HEK293 (cell line): ENCODE data around the gene PTPRH.

Experiments used
- GFI1B ChIP-seq: fragments of 450-650 bp; formaldehyde crosslinking; IDR thresholded peaks from 2 replicates; pipeline ENCODE4 v1.5.1; 2016; ENCODE audit warnings: missing biosample characterization, missing genetic modification characterization
- KLF1 ChIP-seq: fragments of 450-650 bp; formaldehyde crosslinking; IDR thresholded peaks from 2 replicates; pipeline ENCODE4 v1.5.1; 2016; ENCODE audit warnings: missing biosample characterization, missing genetic modification characterization
- KLF8 ChIP-seq: fragments of 450-650 bp; formaldehyde crosslinking; IDR thresholded peaks from 2 replicates; pipeline ENCODE4 v1.5.1; 2016; ENCODE audit warnings: missing biosample characterization, missing genetic modification characterization
- MYNN ChIP-seq: fragments of 450-650 bp; formaldehyde crosslinking; IDR thresholded peaks from 2 replicates; pipeline ENCODE4 v1.5.1; 2016; ENCODE audit warnings: missing biosample characterization, missing genetic modification characterization, borderline replicate concordance
- OSR2 ChIP-seq: fragments of 450-650 bp; formaldehyde crosslinking; IDR thresholded peaks from 2 replicates; pipeline ENCODE4 v1.5.1; 2016; ENCODE audit warnings: missing biosample characterization, missing genetic modification characterization
- SP3 ChIP-seq: fragments of 450-650 bp; formaldehyde crosslinking; IDR thresholded peaks from 2 replicates; pipeline ENCODE4 v1.5.1; 2016; ENCODE audit warnings: missing biosample characterization, missing genetic modification characterization
- ZNF138 ChIP-seq: fragments of 450-650 bp; formaldehyde crosslinking; IDR thresholded peaks from 2 replicates; pipeline ENCODE4 v1.5.1; 2016; ENCODE audit warnings: missing biosample characterization, missing genetic modification characterization, borderline replicate concordance
- ZNF174 ChIP-seq: fragments of 450-650 bp; formaldehyde crosslinking; IDR thresholded peaks from 2 replicates; pipeline ENCODE4 v1.5.0; 2017; ENCODE audit warnings: missing biosample characterization, mild to moderate bottlenecking, missing genetic modification characterization
- ZNF311 ChIP-seq: fragments of 450-650 bp; formaldehyde crosslinking; IDR thresholded peaks from 2 replicates; pipeline ENCODE4 v1.5.1; 2017; ENCODE audit warnings: missing biosample characterization, missing genetic modification characterization, borderline replicate concordance
- ZNF391 ChIP-seq: fragments of 450-650 bp; formaldehyde crosslinking; IDR thresholded peaks from 2 replicates; pipeline ENCODE4 v1.5.1; 2016; ENCODE audit warnings: low read depth, missing biosample characterization, missing genetic modification characterization, borderline replicate concordance
- ZNF404 ChIP-seq: fragments of 450-650 bp; formaldehyde crosslinking; IDR thresholded peaks from 2 replicates; pipeline ENCODE4 v1.5.1; 2017; ENCODE audit warnings: missing biosample characterization, missing genetic modification characterization
- ZNF423 ChIP-seq: fragments of 450-650 bp; formaldehyde crosslinking; IDR thresholded peaks from 2 replicates; pipeline ENCODE4 v1.5.1; 2016; ENCODE audit warnings: missing biosample characterization, missing genetic modification characterization
- ZNF433 ChIP-seq: fragments of 450-650 bp; formaldehyde crosslinking; IDR thresholded peaks from 2 replicates; pipeline ENCODE4 v1.5.1; 2016; ENCODE audit warnings: missing biosample characterization, missing genetic modification characterization, low read depth
- ZNF501 ChIP-seq: fragments of 450-650 bp; formaldehyde crosslinking; IDR thresholded peaks from 2 replicates; pipeline ENCODE4 v1.5.1; 2016; ENCODE audit warnings: missing biosample characterization, missing genetic modification characterization
- ZNF558 ChIP-seq: fragments of 450-650 bp; formaldehyde crosslinking; IDR thresholded peaks from 2 replicates; pipeline ENCODE4 v1.5.1; 2016; ENCODE audit warnings: missing biosample characterization, missing genetic modification characterization
- ZNF654 ChIP-seq: fragments of 450-650 bp; formaldehyde crosslinking; IDR thresholded peaks from 2 replicates; pipeline ENCODE4 v1.5.1; 2016; ENCODE audit warnings: low read depth, missing biosample characterization, missing genetic modification characterization
- ZNF768 ChIP-seq: fragments of 450-650 bp; formaldehyde crosslinking; IDR thresholded peaks from 2 replicates; pipeline ENCODE4 v1.5.1; 2018; ENCODE audit warnings: missing biosample characterization, mild to moderate bottlenecking, missing genetic modification characterization
- TF ChIP-seq, protein P1 (sequence below): fragments of 450-650 bp; formaldehyde crosslinking; optimal IDR thresholded peaks from 2 replicates; pipeline ENCODE3; 2016; ENCODE audit warnings: missing biosample characterization, mild to moderate bottlenecking, missing genetic modification characterization
- TF ChIP-seq, protein P2 (sequence below): fragments of 450-650 bp; formaldehyde crosslinking; IDR thresholded peaks from 2 replicates; pipeline ENCODE4 v1.5.1; 2016; ENCODE audit warnings: missing biosample characterization, missing genetic modification characterization
- TF ChIP-seq, protein P3 (sequence below): fragments of 450-650 bp; formaldehyde crosslinking; IDR thresholded peaks from 2 replicates; pipeline ENCODE4 v1.5.1; 2017; ENCODE audit warnings: missing biosample characterization, missing genetic modification characterization
- TF ChIP-seq, protein P4 (sequence below): fragments of 450-650 bp; formaldehyde crosslinking; IDR thresholded peaks from 2 replicates; pipeline ENCODE4 v1.5.1; 2016; ENCODE audit warnings: missing biosample characterization, missing genetic modification characterization
- TF ChIP-seq, protein P5 (sequence below): fragments of 450-650 bp; formaldehyde crosslinking; IDR thresholded peaks from 2 replicates; pipeline ENCODE4 v1.5.1; 2016; ENCODE audit warnings: missing biosample characterization, missing genetic modification characterization, borderline replicate concordance
- TF ChIP-seq, protein P6 (sequence below): sonication (generic); formaldehyde crosslinking; IDR thresholded peaks from 2 replicates; pipeline ENCODE4 v1.8.1; 2022; ENCODE audit warnings: mild to moderate bottlenecking, moderate library complexity, missing genetic modification reagents
- TF ChIP-seq, protein P7 (sequence below): fragments of 450-650 bp; formaldehyde crosslinking; IDR thresholded peaks from 2 replicates; pipeline ENCODE4 v1.5.1; 2016; ENCODE audit warnings: missing biosample characterization, missing genetic modification characterization

The PTPRH gene

DNA sequence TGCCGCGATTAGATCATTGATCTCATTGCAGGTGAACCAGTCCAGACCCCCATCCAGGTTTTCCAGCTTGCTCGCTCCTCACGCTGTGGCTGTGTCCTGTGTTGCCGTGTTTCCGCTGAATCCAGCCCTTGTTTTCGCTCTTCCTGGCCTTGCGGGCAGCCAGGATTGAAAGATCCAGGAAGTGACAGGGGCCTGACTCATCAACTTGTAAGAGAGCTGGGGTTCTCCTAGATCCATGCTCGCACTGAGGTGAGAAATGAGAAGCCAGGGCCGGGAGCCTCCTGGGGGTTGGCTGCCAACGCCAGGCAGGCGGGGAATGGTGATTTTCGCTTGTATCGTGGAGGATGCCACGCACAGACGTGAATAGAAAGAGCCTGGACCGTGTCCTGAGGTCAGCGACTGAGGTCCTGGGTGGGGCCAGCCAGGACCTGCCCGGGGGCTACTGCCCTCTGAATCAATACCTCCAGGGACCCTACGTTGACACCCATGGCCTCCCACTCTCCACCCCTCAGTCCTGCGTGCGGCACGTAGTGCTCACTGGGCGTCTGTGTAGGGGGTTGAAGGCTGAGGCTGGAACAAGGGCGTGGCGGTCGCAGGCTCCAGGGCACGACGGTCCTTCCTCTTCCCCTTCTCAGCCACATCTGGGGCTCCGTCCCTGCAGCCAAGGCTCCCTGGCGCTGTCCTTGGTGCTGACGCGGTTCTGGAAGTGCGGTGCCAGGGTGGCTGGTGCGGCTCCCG lies 7.3 kb upstream of the PTPRH start (continued):
- TF ChIP-seq, protein P1, sequence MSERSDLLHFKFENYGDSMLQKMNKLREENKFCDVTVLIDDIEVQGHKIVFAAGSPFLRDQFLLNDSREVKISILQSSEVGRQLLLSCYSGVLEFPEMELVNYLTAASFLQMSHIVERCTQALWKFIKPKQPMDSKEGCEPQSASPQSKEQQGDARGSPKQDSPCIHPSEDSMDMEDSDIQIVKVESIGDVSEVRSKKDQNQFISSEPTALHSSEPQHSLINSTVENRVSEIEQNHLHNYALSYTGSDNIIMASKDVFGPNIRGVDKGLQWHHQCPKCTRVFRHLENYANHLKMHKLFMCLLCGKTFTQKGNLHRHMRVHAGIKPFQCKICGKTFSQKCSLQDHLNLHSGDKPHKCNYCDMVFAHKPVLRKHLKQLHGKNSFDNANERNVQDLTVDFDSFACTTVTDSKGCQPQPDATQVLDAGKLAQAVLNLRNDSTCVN (tag by site-specific recombination), result peak; percentile 29
- TF ChIP-seq MYNN (tag by site-specific recombination), result no peak
- peak; percentile 82 for TF ChIP-seq ZNF558
- no peak for TF ChIP-seq GFI1B (tag by site-specific recombination)
- TF ChIP-seq, protein P2, sequence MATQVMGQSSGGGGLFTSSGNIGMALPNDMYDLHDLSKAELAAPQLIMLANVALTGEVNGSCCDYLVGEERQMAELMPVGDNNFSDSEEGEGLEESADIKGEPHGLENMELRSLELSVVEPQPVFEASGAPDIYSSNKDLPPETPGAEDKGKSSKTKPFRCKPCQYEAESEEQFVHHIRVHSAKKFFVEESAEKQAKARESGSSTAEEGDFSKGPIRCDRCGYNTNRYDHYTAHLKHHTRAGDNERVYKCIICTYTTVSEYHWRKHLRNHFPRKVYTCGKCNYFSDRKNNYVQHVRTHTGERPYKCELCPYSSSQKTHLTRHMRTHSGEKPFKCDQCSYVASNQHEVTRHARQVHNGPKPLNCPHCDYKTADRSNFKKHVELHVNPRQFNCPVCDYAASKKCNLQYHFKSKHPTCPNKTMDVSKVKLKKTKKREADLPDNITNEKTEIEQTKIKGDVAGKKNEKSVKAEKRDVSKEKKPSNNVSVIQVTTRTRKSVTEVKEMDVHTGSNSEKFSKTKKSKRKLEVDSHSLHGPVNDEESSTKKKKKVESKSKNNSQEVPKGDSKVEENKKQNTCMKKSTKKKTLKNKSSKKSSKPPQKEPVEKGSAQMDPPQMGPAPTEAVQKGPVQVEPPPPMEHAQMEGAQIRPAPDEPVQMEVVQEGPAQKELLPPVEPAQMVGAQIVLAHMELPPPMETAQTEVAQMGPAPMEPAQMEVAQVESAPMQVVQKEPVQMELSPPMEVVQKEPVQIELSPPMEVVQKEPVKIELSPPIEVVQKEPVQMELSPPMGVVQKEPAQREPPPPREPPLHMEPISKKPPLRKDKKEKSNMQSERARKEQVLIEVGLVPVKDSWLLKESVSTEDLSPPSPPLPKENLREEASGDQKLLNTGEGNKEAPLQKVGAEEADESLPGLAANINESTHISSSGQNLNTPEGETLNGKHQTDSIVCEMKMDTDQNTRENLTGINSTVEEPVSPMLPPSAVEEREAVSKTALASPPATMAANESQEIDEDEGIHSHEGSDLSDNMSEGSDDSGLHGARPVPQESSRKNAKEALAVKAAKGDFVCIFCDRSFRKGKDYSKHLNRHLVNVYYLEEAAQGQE, result peak; percentile 99
- no peak for TF ChIP-seq OSR2 (tag by site-specific recombination)
- TF ChIP-seq, protein P3, sequence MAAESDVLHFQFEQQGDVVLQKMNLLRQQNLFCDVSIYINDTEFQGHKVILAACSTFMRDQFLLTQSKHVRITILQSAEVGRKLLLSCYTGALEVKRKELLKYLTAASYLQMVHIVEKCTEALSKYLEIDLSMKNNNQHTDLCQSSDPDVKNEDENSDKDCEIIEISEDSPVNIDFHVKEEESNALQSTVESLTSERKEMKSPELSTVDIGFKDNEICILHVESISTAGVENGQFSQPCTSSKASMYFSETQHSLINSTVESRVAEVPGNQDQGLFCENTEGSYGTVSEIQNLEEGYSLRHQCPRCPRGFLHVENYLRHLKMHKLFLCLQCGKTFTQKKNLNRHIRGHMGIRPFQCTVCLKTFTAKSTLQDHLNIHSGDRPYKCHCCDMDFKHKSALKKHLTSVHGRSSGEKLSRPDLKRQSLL (tag by site-specific recombination), result peak; percentile 77
- TF ChIP-seq SP3 (tag by site-specific recombination), result peak; percentile 82
- TF ChIP-seq ZNF433 (tag by site-specific recombination), result no peak
- TF ChIP-seq ZNF174 (tag by site-specific recombination), result no peak; the same call in 1 of the 2 replicates
- TF ChIP-seq ZNF391 (tag by site-specific recombination), result peak; percentile 92; the same call in 1 of the 2 replicates
- TF ChIP-seq, protein P4, sequence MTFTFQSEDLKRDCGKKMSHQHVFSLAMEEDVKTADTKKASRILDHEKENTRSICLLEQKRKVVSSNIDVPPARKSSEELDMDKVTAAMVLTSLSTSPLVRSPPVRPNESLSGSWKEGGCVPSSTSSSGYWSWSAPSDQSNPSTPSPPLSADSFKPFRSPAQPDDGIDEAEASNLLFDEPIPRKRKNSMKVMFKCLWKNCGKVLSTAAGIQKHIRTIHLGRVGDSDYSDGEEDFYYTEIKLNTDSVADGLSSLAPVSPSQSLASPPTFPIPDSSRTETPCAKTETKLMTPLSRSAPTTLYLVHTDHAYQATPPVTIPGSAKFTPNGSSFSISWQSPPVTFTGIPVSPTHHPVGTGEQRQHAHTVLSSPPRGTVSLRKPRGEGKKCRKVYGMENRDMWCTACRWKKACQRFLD (tag by site-specific recombination), result no peak
- peak; percentile 49 for TF ChIP-seq KLF1 (tag by site-specific recombination)
- TF ChIP-seq ZNF138 (tag by site-specific recombination), result no peak
- no peak for TF ChIP-seq ZNF311 (tag by site-specific recombination)
- peak; percentile 89 for TF ChIP-seq KLF8 (tag by site-specific recombination)
- no peak for TF ChIP-seq ZNF404 (tag by site-specific recombination)
- TF ChIP-seq, protein P5, sequence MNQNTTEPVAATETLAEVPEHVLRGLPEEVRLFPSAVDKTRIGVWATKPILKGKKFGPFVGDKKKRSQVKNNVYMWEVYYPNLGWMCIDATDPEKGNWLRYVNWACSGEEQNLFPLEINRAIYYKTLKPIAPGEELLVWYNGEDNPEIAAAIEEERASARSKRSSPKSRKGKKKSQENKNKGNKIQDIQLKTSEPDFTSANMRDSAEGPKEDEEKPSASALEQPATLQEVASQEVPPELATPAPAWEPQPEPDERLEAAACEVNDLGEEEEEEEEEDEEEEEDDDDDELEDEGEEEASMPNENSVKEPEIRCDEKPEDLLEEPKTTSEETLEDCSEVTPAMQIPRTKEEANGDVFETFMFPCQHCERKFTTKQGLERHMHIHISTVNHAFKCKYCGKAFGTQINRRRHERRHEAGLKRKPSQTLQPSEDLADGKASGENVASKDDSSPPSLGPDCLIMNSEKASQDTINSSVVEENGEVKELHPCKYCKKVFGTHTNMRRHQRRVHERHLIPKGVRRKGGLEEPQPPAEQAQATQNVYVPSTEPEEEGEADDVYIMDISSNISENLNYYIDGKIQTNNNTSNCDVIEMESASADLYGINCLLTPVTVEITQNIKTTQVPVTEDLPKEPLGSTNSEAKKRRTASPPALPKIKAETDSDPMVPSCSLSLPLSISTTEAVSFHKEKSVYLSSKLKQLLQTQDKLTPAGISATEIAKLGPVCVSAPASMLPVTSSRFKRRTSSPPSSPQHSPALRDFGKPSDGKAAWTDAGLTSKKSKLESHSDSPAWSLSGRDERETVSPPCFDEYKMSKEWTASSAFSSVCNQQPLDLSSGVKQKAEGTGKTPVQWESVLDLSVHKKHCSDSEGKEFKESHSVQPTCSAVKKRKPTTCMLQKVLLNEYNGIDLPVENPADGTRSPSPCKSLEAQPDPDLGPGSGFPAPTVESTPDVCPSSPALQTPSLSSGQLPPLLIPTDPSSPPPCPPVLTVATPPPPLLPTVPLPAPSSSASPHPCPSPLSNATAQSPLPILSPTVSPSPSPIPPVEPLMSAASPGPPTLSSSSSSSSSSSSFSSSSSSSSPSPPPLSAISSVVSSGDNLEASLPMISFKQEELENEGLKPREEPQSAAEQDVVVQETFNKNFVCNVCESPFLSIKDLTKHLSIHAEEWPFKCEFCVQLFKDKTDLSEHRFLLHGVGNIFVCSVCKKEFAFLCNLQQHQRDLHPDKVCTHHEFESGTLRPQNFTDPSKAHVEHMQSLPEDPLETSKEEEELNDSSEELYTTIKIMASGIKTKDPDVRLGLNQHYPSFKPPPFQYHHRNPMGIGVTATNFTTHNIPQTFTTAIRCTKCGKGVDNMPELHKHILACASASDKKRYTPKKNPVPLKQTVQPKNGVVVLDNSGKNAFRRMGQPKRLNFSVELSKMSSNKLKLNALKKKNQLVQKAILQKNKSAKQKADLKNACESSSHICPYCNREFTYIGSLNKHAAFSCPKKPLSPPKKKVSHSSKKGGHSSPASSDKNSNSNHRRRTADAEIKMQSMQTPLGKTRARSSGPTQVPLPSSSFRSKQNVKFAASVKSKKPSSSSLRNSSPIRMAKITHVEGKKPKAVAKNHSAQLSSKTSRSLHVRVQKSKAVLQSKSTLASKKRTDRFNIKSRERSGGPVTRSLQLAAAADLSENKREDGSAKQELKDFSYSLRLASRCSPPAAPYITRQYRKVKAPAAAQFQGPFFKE (tag by site-specific recombination), result no peak
- TF ChIP-seq, protein P6, sequence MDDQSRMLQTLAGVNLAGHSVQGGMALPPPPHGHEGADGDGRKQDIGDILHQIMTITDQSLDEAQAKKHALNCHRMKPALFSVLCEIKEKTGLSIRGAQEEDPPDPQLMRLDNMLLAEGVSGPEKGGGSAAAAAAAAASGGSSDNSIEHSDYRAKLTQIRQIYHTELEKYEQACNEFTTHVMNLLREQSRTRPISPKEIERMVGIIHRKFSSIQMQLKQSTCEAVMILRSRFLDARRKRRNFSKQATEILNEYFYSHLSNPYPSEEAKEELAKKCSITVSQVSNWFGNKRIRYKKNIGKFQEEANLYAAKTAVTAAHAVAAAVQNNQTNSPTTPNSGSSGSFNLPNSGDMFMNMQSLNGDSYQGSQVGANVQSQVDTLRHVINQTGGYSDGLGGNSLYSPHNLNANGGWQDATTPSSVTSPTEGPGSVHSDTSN, result peak; percentile 92
- no peak for TF ChIP-seq ZNF654
- TF ChIP-seq, protein P7, sequence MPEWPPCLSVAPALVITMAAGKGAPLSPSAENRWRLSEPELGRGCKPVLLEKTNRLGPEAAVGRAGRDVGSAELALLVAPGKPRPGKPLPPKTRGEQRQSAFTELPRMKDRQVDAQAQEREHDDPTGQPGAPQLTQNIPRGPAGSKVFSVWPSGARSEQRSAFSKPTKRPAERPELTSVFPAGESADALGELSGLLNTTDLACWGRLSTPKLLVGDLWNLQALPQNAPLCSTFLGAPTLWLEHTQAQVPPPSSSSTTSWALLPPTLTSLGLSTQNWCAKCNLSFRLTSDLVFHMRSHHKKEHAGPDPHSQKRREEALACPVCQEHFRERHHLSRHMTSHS (tag by site-specific recombination), result no peak
- no peak for TF ChIP-seq ZNF768 (tag by site-specific recombination)
- TF ChIP-seq ZNF423 (tag by site-specific recombination), result no peak
- TF ChIP-seq ZNF501 (tag by site-specific recombination), result 0 out of 2 replicates have a peak, but pooled peaks have one; percentile 49
